ENCODE results near the gene MBTPS1.

GRCh38 chr16:84059946-84060901 is 56.5 kb downstream of the MBTPS1 start:
- TF ChIP-seq CTCF (IDR thresholded peaks at IDR 0.05 in 2 of 3, conservative IDR thresholded peaks at IDR 0.05 in 1 of 3; ENCODE audit: insufficient read depth in 2 of 3, low read depth in 1 of 3, low read length in 3 of 3) (no peak), RREB1 (CRISPR knock-in tag; IDR thresholded peaks at IDR 0.05) (no peak), MYC (IDR thresholded peaks at IDR 0.05; ENCODE audit: low read depth, low read length) (no peak), MYC (CRISPR knock-in tag; IDR thresholded peaks at IDR 0.05; ENCODE audit: borderline replicate concordance, low read depth) (no peak), NFIC (IDR thresholded peaks at IDR 0.05) (no peak), POLR2AphosphoS5 (IDR thresholded peaks at IDR 0.05; ENCODE audit: control insufficient read depth, insufficient read depth, low read depth, low read length) (no peak), MTA1 (IDR thresholded peaks at IDR 0.05; ENCODE audit: borderline replicate concordance) (no peak), ZNF217 (CRISPR knock-in tag; IDR thresholded peaks at IDR 0.05) (no peak), HDAC1 (IDR thresholded peaks at IDR 0.05) (no peak), USF2 (CRISPR knock-in tag; IDR thresholded peaks at IDR 0.05) (no peak), POLR2A (conservative IDR thresholded peaks at IDR 0.05) (no peak), GATA2 (CRISPR knock-in tag; IDR thresholded peaks at IDR 0.05) (no peak), CHD1 (IDR thresholded peaks at IDR 0.05; ENCODE audit: low read length) (no peak), ARID1B (IDR thresholded peaks at IDR 0.05) (no peak)
